BLaER1 treated with 17β-estradiol and CSF1 and Interleukin-3, amounts not matched to agents 10 nM and 100 nM (cell line): ENCODE measurements around the gene MFN2.
A peak's percentile ranks its signal among the peaks of the same experiment; 100 is the strongest.
"Not testable (repeated sequence)": the region's sequence is repeated elsewhere in the genome, so short reads cannot be mapped to it uniquely, and the experiment has no call there.

Experiments
- H3K27ac ChIP-seq, 11 experiments: shearing (Covaris generic); formaldehyde crosslinking; 2 replicates each; pipeline ENCODE4 v1.8.1; 2022
- H3K27me3 ChIP-seq, 11 experiments: shearing (Covaris generic); formaldehyde crosslinking; 2 replicates each; pipeline ENCODE4 v1.8.1; 2022
- H3K36me3 ChIP-seq, 11 experiments: shearing (Covaris generic); formaldehyde crosslinking; 2 replicates each; pipeline ENCODE4 v1.8.1; 2022
- H3K4me1 ChIP-seq, 10 experiments: shearing (Covaris generic); formaldehyde crosslinking; 2 replicates each; pipeline ENCODE4 v1.8.1; 2022
- H3K4me2 ChIP-seq, 11 experiments: shearing (Covaris generic); formaldehyde crosslinking; 2 replicates each; pipeline ENCODE4 v1.8.1; 2022
- H3K4me3 ChIP-seq, 10 experiments: shearing (Covaris generic); formaldehyde crosslinking; 2 replicates each; pipeline ENCODE4 v1.8.1; 2022
- H3K9ac ChIP-seq, 11 experiments: shearing (Covaris generic); formaldehyde crosslinking; 2 replicates each; pipeline ENCODE4 v1.8.1; 2022
- H3K9me3 ChIP-seq, 11 experiments: shearing (Covaris generic); formaldehyde crosslinking; replicated peaks in 1 of 11; 2 replicates each; pipeline ENCODE4 v1.8.1; 2022
- H4K20me1 ChIP-seq, 11 experiments: shearing (Covaris generic); formaldehyde crosslinking; 2 replicates each; pipeline ENCODE4 v1.8.1; 2022
- Cebpa-rat ChIP-seq, 11 experiments: shearing (Covaris generic); IDR thresholded peaks; 2 replicates each; pipeline ENCODE4 v1.8.1; 2022

MFN2 gene

DNA sequence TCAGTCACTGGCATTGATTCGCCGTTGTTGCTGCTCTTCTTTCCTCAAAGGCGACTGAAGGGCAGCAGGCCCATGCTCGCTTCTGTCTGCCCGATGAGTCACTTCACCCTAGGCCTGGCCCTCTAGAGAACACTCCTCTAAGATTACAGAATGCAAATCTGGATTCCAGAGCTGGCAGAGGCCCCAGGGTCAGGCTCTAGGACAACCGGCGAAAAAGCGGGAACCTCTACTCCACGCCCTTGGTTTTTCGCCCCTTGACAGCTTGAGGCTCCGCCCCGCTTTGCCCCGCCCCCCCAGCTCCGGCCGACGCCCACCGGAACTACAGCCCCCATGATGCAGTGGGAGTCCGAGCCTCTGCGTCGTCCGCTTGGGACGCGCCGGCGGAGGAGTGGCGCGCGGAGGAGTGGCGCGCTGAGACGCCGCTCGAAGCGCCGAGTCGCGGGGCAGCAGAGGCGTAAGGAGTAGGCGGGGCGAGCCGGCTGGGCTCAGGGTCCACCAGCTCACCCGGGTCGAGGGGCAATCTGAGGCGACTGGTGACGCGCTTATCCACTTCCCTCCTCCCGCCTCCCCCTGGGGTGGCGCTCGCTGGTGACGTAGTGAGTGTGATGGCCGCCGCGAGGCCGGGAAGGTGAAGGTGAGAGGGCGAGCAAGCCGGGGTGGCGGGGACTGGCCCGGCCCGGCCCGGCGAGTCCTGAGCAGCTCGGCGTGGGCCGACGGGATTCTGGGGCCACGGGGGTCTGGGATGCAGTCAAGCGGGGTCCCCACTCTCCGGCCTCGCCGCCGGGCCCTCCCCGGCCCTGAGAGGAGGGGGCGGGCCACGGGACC is at the start of gene MFN2:
Gene MFN2 (plus strand): TSS at position 594 of the 825 bp plus-strand sequence. CDS start 8,725 bp downstream, outside the sequence.
- H4K20me1 ChIP-seq, result peaks cover 0 to 42% (median 8%) of the 10 kb centered on the region in 11 experiments; a peak in 12 of 22 replicates
- no peak for TF ChIP-seq Cebpa-rat (IDR thresholded peaks at IDR 0.05)
- H3K4me2 ChIP-seq, result peak within 1 kb of the TSS; percentile 82 to 99 (median 94)
- peaks cover 34 to 56% (median 44%) of the 10 kb centered on the region in 11 experiments for H3K36me3 ChIP-seq
- H3K9ac ChIP-seq, result peak within 1 kb of the TSS; percentile 93 to 98 (median 96)
- peaks cover 40 to 73% (median 65%) of the 10 kb centered on the region in 10 experiments for H3K4me1 ChIP-seq
- H3K27ac ChIP-seq, result peak within 1 kb of the TSS; percentile 90 to 97 (median 92)
- H3K9me3 ChIP-seq, result no peaks in the 10 kb centered on the region
- H3K4me3 ChIP-seq, result peak within 1 kb of the TSS; percentile 89 to 100 (median 93)
- no peaks in the 10 kb centered on the region for H3K27me3 ChIP-seq

DNA sequence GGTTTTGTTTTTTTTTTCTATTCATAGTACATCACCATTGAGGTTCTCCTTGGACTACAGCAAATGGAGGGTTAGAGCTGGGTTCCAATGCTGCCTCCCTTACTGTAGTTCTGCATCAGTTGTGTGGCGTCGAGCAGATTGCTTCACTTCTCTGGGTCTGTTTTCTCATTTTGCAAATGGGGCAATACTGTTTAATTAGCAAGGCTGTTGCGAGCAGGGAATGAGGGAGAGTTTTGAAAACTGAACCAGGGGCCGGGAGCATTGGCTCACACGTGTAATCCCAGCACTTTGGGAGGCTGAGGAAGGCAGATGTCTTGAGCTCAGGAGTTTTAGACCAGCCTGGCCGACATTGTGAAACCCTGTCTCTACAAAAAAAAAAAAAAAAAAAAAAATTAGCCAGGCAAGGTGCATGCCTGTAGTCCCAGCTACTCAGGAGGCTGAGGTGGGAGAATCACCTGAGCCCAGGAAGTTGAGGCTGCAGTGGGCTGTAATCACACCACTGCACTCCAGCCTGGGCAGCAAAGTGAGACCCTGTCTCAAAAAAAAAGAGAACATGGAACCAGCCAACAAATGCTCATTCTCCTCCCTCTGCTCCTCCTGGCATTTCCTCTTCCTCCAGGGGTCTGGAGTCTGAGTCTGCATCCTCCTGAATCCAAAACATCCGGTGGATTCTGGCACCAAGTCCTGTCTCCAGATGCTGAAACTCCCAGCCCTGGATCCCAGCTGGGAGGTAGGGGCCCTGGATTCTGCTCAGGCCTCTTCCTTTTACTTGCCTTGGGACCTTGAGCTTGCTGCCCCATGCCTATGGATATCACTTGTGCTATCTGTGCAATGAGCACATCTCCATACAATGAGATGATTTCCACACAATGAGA is 49.4 kb upstream of the MFN2 start:
- H3K36me3 ChIP-seq, result 0 out of 22 replicates have a peak, but pooled peaks cover 0 to under 1% (median 0%) of the 10 kb centered on the region in 11 experiments
- no peak overlapping the region for H3K9ac ChIP-seq
- peak overlapping the region; percentile 27 to 68 (median 48); a peak in 19 of 22 replicates for H3K4me2 ChIP-seq

DNA sequence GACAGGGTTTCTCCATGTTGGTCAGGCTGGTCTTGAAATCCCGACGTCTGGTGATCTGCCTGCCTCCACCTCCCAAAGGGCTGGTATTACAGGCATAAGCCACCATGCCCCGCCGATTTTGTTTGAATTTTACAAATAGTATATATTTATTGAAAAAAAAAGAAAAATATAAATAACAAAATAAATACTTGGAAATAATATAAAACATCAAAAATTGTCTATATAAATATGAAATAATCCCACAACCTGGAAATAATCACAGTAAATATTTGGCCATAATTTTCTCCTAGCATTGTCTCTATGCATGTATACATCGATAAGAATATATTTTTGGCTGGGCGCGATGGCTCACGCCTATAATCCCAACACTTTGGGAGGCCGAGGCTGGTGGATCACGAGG is 48.4 kb upstream of the MFN2 start:
- Histone ChIP-seq H3K27me3 (no peaks in the 10 kb centered on the region), H3K4me1 (peaks cover 54 to 77% (median 67%) of the 10 kb centered on the region in 10 experiments), H3K4me3 (no peak overlapping the region), H4K20me1 (peaks cover 0 to 19% (median 0%) of the 10 kb centered on the region in 11 experiments; a peak in 7 of 22 replicates), H3K36me3 (peaks cover 0 to 10% (median 0%) of the 10 kb centered on the region in 11 experiments; a peak in 6 of 22 replicates), H3K9ac (no peak overlapping the region), H3K27ac (no peak overlapping the region), H3K4me2 (no peak overlapping the region), H3K9me3 (no peaks in the 10 kb centered on the region)
- no peak for TF ChIP-seq Cebpa-rat (IDR thresholded peaks at IDR 0.05)

More for the DNA sequence above, 49.4 kb upstream of the MFN2 start:
- peaks cover 0 to 8% (median 2%) of the 10 kb centered on the region in 11 experiments; a peak in 9 of 22 replicates for H4K20me1 ChIP-seq
- no peaks in the 10 kb centered on the region for H3K27me3 ChIP-seq
- H3K9me3 ChIP-seq, result no peaks in the 10 kb centered on the region
- H3K4me1 ChIP-seq, result peaks cover 56 to 70% (median 64%) of the 10 kb centered on the region in 10 experiments
- peak overlapping the region in 3 of 11 experiments; percentile 14 to 28 (median 18); a peak in 2 of 22 replicates for H3K27ac ChIP-seq
- no peak overlapping the region for H3K4me3 ChIP-seq
- 0 out of 22 replicates have a peak, but pooled peaks of 2 of the 11 experiments have one; percentile 16 to 17 for TF ChIP-seq Cebpa-rat (IDR thresholded peaks at IDR 0.05)

DNA sequence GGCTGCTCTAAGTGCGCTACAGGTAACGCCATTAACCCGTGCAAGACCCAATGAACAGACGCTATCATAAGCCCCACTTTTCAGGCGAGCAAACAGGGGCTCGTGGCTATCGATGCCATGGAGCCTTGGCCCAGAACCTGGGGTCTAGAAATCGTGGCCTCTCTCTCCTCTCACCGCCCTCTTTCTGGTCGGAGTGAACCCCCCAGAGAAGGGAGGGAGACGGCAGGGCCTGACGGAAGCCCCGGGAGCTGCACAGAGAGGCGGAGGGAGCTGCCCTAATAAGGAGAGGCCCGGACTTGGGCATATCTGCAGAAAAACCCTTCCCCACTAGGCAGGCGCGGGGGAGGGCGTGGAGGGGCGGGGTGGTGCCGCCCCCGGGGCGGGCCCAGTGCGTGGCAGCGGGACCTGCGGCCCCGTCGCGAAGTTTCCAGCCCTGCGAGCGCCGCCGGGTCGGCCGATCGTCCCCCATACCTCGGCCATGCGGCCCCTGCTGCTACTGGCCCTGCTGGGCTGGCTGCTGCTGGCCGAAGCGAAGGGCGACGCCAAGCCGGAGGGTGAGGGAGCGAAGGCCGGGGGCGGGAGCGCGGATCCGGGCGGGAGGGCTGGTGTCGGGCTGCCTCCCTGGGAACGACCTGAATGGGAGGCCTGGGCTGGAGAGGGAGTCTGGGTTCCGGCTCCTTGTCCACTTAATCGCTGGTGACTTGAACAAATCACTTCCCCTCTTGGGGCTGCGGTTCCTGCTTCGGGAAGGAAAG is 45.8 kb upstream of the MFN2 start, which contains the start of gene PLOD1:
Gene PLOD1 (plus strand): TSS at position 416 of the 755 bp plus-strand sequence. CDS start 63 bp downstream, at position 479.
- H3K4me2 ChIP-seq, result peak within 1 kb of the TSS; percentile 77 to 99 (median 95)
- peaks cover 0 to 37% (median 9%) of the 10 kb centered on the region in 11 experiments; a peak in 11 of 22 replicates for H3K36me3 ChIP-seq
- peak within 1 kb of the TSS; percentile 61 to 74 (median 69) for H3K4me3 ChIP-seq
- H3K9me3 ChIP-seq, result no peaks in the 10 kb centered on the region
- peak within 1 kb of the TSS; percentile 60 to 88 (median 75); a peak in 21 of 22 replicates for H3K27ac ChIP-seq
- H3K9ac ChIP-seq, result peak within 1 kb of the TSS; percentile 72 to 88 (median 84)
- peaks cover 36 to 76% (median 56%) of the 10 kb centered on the region in 10 experiments for H3K4me1 ChIP-seq
- H3K27me3 ChIP-seq, result no peaks in the 10 kb centered on the region
- no peak for TF ChIP-seq Cebpa-rat (IDR thresholded peaks at IDR 0.05)
- peaks cover 0 to 43% (median 6%) of the 10 kb centered on the region in 11 experiments; a peak in 10 of 22 replicates for H4K20me1 ChIP-seq

DNA sequence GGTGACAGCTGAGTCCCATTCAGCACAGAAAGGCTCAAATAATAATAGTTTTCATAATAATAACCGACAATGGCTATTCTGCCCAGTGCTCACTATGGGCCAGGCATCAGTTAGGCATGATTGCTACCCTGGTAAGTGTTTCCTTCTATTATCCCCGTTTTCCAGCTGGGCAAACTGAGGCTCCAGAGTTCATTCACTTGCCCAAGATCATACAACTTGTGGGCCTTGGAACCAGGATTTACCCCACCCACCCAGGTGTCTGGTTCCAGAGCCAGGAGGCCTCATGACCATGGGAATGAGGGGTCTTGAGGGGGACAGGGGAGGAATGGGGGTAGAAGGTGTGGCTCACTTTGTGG is 45.2 kb upstream of the MFN2 start:
- no peak for TF ChIP-seq Cebpa-rat (IDR thresholded peaks at IDR 0.05)
- Histone ChIP-seq H3K4me1 (peaks cover 31 to 70% (median 50%) of the 10 kb centered on the region in 10 experiments), H3K4me2 (peak overlapping the region; percentile 77 to 99 (median 95)), H3K27me3 (no peaks in the 10 kb centered on the region), H4K20me1 (peaks cover 0 to 46% (median 7%) of the 10 kb centered on the region in 11 experiments; a peak in 11 of 22 replicates), H3K36me3 (peaks cover 0 to 42% (median 14%) of the 10 kb centered on the region in 11 experiments; a peak in 14 of 22 replicates), H3K9me3 (no peaks in the 10 kb centered on the region), H3K9ac (peak overlapping the region; percentile 72 to 88 (median 84)), H3K4me3 (peak overlapping the region; percentile 61 to 74 (median 69)), H3K27ac (peak overlapping the region; percentile 60 to 88 (median 75); a peak in 21 of 22 replicates)

DNA sequence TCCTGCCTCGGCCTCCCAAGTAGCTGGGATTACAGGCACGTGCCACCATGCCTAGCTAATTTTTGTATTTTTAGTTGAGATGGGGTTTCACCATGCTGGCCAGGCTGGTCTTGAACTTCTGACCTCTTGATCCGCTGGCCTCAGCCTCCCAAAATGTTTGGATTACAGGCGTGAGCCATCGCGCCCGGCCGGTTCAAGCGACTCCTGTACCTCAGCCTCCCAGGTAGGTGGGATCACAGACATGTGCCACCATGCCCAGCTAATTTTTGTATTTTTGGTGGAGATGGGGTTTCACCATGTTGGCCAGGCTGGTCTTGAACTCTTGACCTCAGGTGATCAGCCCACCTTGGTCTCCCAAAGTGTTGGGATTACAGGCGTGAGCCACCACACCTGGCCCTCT is 44.5 kb upstream of the MFN2 start:
- peak overlapping the region; percentile 77 to 99 (median 95); a peak in 20 of 22 replicates for H3K4me2 ChIP-seq
- not testable (repeated sequence) for H3K27ac ChIP-seq, H3K9me3 ChIP-seq, H3K27me3 ChIP-seq
- H4K20me1 ChIP-seq, result peaks cover 0 to 53% (median 8%) of the 10 kb centered on the region in 11 experiments; a peak in 12 of 22 replicates
- peak overlapping the region in 6 of 11 experiments; percentile 7 to 88 (median 83); a peak in 6 of 22 replicates for H3K9ac ChIP-seq
- peaks cover 28 to 63% (median 45%) of the 10 kb centered on the region in 10 experiments for H3K4me1 ChIP-seq
- H3K36me3 ChIP-seq, result peaks cover 0 to 49% (median 21%) of the 10 kb centered on the region in 11 experiments; a peak in 15 of 22 replicates
- H3K4me3 ChIP-seq, result peak overlapping the region in 4 of 10 experiments; percentile 61 to 73 (median 67); a peak in 7 of 20 replicates

DNA sequence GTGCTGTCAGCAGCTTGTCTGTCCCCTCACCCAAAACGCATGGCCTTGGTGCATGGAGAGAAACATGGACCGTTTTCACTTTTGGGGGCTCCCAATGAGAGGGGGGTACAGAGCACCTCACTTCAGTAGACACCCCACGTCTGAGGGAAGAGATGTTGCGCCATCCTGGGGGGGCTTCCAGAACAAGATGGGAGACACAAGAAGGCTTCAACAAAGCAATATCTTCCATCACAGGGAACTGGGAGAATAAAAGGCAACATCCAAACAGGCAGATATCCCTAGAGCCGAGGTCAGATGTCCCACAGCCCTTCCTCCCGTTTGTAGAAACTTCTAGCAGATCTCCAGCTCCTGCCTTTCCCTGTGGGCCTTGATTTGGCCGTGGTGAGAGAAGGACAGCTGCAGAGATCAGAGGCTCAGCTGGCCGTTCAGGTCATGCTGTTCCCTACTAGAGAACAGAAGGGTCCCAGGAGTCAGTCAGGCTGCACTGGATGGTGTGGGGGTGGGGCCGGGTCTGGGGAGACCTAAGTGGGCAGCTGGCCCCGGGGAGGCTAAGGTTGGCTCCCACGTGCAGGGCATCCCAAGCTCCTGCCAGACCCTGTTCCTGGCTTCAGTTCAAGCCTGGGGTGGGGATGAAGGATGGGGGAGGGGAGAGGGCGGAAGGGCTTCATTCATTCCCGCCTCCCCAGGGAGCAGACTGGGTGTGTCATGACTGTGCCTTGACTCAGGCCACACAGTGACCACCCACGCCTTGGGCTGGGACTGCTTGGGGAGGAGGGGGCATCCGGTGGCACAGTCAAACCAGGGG is 41.3 kb upstream of the MFN2 start:
- Histone ChIP-seq H3K36me3 (peaks cover 7 to 80% (median 33%) of the 10 kb centered on the region in 11 experiments; a peak in 20 of 22 replicates), H3K4me3 (no peak overlapping the region), H3K4me1 (peaks cover 16 to 47% (median 30%) of the 10 kb centered on the region in 10 experiments), H3K9me3 (no peaks in the 10 kb centered on the region), H3K9ac (peak overlapping the region in 2 of 11 experiments; percentile 46 to 65; a peak in 4 of 22 replicates), H3K27me3 (no peaks in the 10 kb centered on the region), H3K4me2 (peak overlapping the region in 4 of 11 experiments; percentile 6 to 83 (median 44); a peak in 6 of 22 replicates), H4K20me1 (peaks cover 0 to 74% (median 8%) of the 10 kb centered on the region in 11 experiments; a peak in 12 of 22 replicates), H3K27ac (no peak overlapping the region)
- no peak for TF ChIP-seq Cebpa-rat (IDR thresholded peaks at IDR 0.05)

DNA sequence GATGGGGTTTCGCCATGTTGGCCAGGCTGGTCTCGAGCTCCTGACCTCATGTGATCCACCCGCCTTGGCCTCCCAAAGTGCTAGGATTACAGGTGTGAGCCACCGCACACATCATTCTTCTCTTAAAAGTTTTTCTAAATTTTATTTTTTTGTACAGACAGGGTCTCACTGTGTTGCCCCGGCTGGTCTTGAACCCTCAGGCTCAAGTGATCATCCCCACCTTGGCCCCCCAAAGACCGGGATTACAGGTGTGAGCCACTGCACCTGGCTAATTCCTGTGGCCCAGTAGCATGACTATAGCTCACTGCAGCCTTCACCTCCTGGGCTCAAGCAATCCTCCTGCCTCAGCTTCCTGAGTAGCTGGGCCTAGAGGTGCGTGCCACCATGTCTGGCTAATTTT is 40.5 kb upstream of the MFN2 start:
- H3K27ac ChIP-seq, H3K9ac ChIP-seq, H3K9me3 ChIP-seq, H3K27me3 ChIP-seq, H3K4me3 ChIP-seq, H3K4me2 ChIP-seq: not testable (repeated sequence)
- Histone ChIP-seq H3K36me3 (peaks cover 7 to 89% (median 39%) of the 10 kb centered on the region in 11 experiments; a peak in 20 of 22 replicates), H4K20me1 (peaks cover 0 to 74% (median 8%) of the 10 kb centered on the region in 11 experiments; a peak in 12 of 22 replicates), H3K4me1 (peaks cover 12 to 44% (median 25%) of the 10 kb centered on the region in 10 experiments)
